ENCODE measurements around the gene PAMR1. TPM values are rescaled to one million over a fixed set of nuclear protein-coding genes. Genes with fewer than 3 reads are reported as not detected.

PAMR1 gene
- total RNA-seq, 4 donors from 2014 or later: 0.34 to 9.2 (median 3.8) TPM

GRCh38 chr11:35403765-35404387 is 121.5 kb downstream of the PAMR1 start:
- H3K36me3 ChIP-seq: no peaks in the 10 kb centered on the region
- no peak for DNase-seq
- no peaks in the 10 kb centered on the region for H3K9me3 ChIP-seq
- WGBS, 2 donors: 65 to 72% methylated on average over 7 of the region's 7 CpGs
- no peak overlapping the region for H3K27ac ChIP-seq
- TF ChIP-seq CTCF (IDR thresholded peaks at IDR 0.05) (no peak), POLR2A (IDR thresholded peaks at IDR 0.05) (no peak)
- H3K4me1 ChIP-seq: no peaks in the 10 kb centered on the region
- intact Hi-C loops (cut with DNase I): no loop called here
- H3K4me3 ChIP-seq: no peak overlapping the region
- peaks cover 0 to 4% (median 0%) of the 10 kb centered on the region in 4 donors for H3K27me3 ChIP-seq

DNA sequence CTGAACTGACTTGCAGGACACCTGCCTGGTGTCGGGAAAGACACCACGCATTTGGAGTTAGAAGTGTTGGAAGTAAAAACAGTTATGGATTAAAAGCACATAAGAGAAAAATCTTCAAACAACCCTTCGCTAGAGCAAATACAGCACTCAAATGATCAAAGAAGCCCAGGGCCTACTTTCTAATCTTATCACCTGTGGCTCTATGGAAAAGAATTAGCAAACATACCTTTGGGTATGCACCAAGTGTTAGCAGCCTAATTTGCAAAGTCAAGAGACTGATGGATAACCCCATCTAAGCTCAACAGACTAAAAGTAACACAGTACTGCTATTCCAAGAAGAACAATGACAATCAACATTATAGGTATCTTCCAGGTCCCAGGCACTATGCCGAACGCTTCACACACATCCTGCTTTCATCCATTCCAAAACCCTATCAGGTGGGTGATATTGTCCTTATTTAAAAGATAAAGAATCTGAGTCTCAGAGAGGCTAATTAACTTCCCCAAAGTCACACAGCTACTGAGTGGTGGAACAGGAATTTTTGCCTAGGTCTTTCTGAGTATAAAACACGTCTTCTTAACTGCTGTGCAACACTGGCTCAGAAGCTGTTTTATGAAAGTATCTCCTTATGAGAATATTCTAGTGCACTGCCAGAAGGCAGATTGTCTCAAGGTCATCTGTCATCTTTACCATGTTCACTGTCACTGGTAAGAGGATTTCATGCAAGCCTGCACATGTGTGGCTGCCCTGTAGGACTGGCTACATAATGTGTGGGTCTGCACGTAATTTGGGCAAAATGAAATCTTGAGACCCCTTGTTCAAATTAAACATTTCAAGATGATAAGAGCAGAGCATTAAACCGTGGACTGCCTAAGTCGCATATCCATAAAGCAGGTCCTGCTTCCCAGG is 122.4 kb downstream of the PAMR1 start:
- WGBS, 2 donors: 85 to 86% methylated on average over 9 of the region's 9 CpGs
- H3K27ac ChIP-seq: no peak overlapping the region
- intact Hi-C loops (cut with DNase I): no loop called here
- TF ChIP-seq CTCF (IDR thresholded peaks at IDR 0.05): no peak
- no peak for TF ChIP-seq POLR2A (IDR thresholded peaks at IDR 0.05)
- no peaks in the 10 kb centered on the region for H3K4me1 ChIP-seq
- H3K36me3 ChIP-seq: no peaks in the 10 kb centered on the region
- no peak for DNase-seq
- no peak overlapping the region for H3K4me3 ChIP-seq
- H3K27me3 ChIP-seq: peaks cover 0 to 9% (median 0%) of the 10 kb centered on the region in 4 donors
- no peaks in the 10 kb centered on the region for H3K9me3 ChIP-seq

DNA sequence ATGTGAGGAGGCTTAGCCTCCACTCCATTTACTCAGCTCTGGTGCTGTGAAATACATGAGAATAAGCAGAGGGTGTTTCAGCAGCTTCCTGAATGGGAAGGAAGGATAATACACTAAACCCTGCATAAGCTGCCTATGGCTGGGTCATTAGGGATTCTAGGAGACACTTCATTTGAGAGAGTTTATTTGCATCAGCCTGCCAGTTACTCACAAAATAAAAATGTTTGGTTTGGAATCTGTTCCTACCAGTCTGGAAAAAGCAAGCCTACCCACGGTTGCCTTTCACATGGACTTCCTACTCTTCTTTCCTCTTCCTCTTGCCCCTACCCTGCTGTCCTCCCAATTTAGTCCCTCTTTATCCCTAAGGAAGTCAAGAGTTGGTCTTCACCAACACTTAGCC is 126.5 kb downstream of the PAMR1 start:
- no peak overlapping the region for H3K4me3 ChIP-seq
- no peak overlapping the region for H3K27ac ChIP-seq
- peaks cover 0 to 21% (median 0%) of the 10 kb centered on the region in 4 donors for H3K27me3 ChIP-seq
- TF ChIP-seq CTCF (IDR thresholded peaks at IDR 0.05): no peak
- no peak for TF ChIP-seq POLR2A (IDR thresholded peaks at IDR 0.05)
- H3K4me1 ChIP-seq: no peaks in the 10 kb centered on the region
- WGBS, 2 donors: 38 to 52% methylated on average over 1 of the region's 1 CpG
- no peak for DNase-seq
- intact Hi-C loops (cut with DNase I): no loop called here
- no peaks in the 10 kb centered on the region for H3K9me3 ChIP-seq
- H3K36me3 ChIP-seq: no peaks in the 10 kb centered on the region

- Histone ChIP-seq H3K4me3 (no peak overlapping the region), H3K4me1 (peaks cover 4 to 25% (median 18%) of the 10 kb centered on the region in 3 donors), H3K27ac (no peak overlapping the region), H3K9me3 (no peaks in the 10 kb centered on the region), H3K27me3 (peaks cover 0 to 29% (median 0%) of the 10 kb centered on the region in 4 donors), H3K36me3 (no peaks in the 10 kb centered on the region)
- TF ChIP-seq CTCF (IDR thresholded peaks at IDR 0.05): no peak
- TF ChIP-seq POLR2A (IDR thresholded peaks at IDR 0.05): no peak
- 92 to 100% methylated on average over 2 to 3 of the region's 5 CpGs for WGBS, 2 donors
- DNase-seq: no peak
- intact Hi-C loops (cut with DNase I): loop anchor here (5.0 kb wide), 1 partner anchor 473 kb away; no protein-coding TSS in a partner anchor
Measured at GRCh38 chr11:35394941-35395340, 130.5 kb downstream of the PAMR1 start.

- DNase-seq: no peak
- Histone ChIP-seq H3K4me3 (no peak overlapping the region), H3K9me3 (no peaks in the 10 kb centered on the region), H3K36me3 (no peaks in the 10 kb centered on the region), H3K27me3 (peaks cover 0 to 21% (median 0%) of the 10 kb centered on the region in 4 donors), H3K4me1 (peaks cover 4 to 25% (median 18%) of the 10 kb centered on the region in 3 donors), H3K27ac (no peak overlapping the region)
- 65 to 77% methylated on average over 2 to 4 of the region's 4 CpGs for WGBS, 2 donors
- intact Hi-C loops (cut with DNase I): loop anchor here (5.0 kb wide), 1 partner anchor 471 kb away; no protein-coding TSS in a partner anchor
- TF ChIP-seq CTCF (IDR thresholded peaks at IDR 0.05) (no peak), POLR2A (IDR thresholded peaks at IDR 0.05) (no peak)
Measured at GRCh38 chr11:35393098-35393497, 132.3 kb downstream of the PAMR1 start.
